AG10803 (cell line): ENCODE results near the gene PLSCR3.
A peak's percentile ranks its signal among the peaks of the same experiment; 100 is the strongest.

Experiments used
- DNase-seq: peaks from one replicate; pipeline ENCODE4 v3.0.0; 2010; ENCODE audit warnings: low read depth
- H3K4me3 ChIP-seq: 2 replicates; pipeline ENCODE4 v1.5.1; 2011; ENCODE audit warnings: mild to moderate bottlenecking, low read length, control low read depth
- CTCF ChIP-seq: conservative IDR thresholded peaks from 2 replicates; pipeline ENCODE4 v1.5.1; 2011; ENCODE audit warnings: mild to moderate bottlenecking, low read length, control low read depth, inconsistent platforms

The PLSCR3 gene

GRCh38 chr17:7417056-7417655 lies 22.8 kb upstream of the PLSCR3 start:
- no peak overlapping the region for H3K4me3 ChIP-seq
- TF ChIP-seq CTCF: no peak
- no peak for DNase-seq

- H3K4me3 ChIP-seq: no peak overlapping the region
- no peak for TF ChIP-seq CTCF
- DNase-seq: no peak
These were observed 22.0 kb upstream of the PLSCR3 start for GRCh38 chr17:7416323-7416722.

- no peak for DNase-seq
- TF ChIP-seq CTCF: no peak
- H3K4me3 ChIP-seq: no peak overlapping the region
These were observed 21.5 kb upstream of the PLSCR3 start for GRCh38 chr17:7415784-7416183.

- TF ChIP-seq CTCF: no peak
- H3K4me3 ChIP-seq: no peak overlapping the region
- DNase-seq: no peak
These were observed 20.5 kb upstream of the PLSCR3 start for GRCh38 chr17:7414837-7415236.

GRCh38 chr17:7413346-7413985 lies 19.1 kb upstream of the PLSCR3 start:
- no peak overlapping the region for H3K4me3 ChIP-seq
- DNase-seq: peak; percentile 56
- no peak for TF ChIP-seq CTCF

GRCh38 chr17:7411427-7411750 lies 17.1 kb upstream of the PLSCR3 start:
- no peak for DNase-seq
- TF ChIP-seq CTCF: no peak
- H3K4me3 ChIP-seq: no peak overlapping the region

GRCh38 chr17:7410634-7411426 lies 16.5 kb upstream of the PLSCR3 start:
- DNase-seq: no peak
- H3K4me3 ChIP-seq: no peak overlapping the region
- no peak for TF ChIP-seq CTCF
